HG03460 (cell line): ENCODE results near the gene ARMC3.
"Not testable (repeated sequence)": the region's sequence is repeated elsewhere in the genome, so short reads cannot be mapped to it uniquely, and the experiment has no call there.

Experiments used
- ATAC-seq: cut with Tn5 transposase; IDR thresholded peaks from one replicate; pipeline ENCODE4 v1.9.1; 2021; ENCODE audit not compliant: unreplicated experiment

ARMC3 gene

DNA sequence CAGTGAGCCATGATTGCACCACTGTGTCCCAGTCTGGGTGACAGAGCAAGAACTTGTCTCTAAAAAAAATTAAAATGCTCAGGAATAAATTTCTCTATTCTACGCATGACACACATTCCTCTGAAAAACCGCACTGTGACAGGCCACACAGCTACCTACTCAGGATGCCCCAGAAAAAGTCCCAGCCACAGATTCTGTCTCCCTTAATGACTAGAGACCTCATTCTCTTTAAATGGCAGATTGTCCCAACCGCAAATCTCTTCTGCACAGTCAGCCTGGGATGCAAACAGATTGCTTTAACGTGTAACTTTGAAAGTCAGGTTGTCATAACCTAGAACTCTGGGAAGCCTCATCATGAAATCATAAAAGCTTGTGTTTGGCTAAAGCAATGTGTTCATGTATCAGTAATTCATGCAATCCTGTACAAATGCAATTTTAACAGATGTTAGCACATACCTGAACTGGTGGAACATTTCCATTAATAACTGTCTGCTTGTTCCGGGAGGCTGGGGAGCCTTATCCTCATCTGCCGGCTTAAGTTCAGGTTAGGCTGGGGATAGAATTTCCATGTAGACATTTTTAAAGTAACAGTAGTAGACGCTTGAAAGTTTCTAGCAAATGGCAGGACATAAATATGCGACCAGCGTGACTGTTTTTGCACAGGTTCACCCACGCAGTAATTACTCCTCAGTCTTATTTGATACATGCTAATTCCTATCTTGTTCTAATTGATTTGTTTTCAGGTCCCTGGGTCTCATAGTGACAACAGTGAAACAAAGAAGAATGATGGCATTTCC lies 141.4 kb downstream of the ARMC3 start:
- no peak for ATAC-seq

DNA sequence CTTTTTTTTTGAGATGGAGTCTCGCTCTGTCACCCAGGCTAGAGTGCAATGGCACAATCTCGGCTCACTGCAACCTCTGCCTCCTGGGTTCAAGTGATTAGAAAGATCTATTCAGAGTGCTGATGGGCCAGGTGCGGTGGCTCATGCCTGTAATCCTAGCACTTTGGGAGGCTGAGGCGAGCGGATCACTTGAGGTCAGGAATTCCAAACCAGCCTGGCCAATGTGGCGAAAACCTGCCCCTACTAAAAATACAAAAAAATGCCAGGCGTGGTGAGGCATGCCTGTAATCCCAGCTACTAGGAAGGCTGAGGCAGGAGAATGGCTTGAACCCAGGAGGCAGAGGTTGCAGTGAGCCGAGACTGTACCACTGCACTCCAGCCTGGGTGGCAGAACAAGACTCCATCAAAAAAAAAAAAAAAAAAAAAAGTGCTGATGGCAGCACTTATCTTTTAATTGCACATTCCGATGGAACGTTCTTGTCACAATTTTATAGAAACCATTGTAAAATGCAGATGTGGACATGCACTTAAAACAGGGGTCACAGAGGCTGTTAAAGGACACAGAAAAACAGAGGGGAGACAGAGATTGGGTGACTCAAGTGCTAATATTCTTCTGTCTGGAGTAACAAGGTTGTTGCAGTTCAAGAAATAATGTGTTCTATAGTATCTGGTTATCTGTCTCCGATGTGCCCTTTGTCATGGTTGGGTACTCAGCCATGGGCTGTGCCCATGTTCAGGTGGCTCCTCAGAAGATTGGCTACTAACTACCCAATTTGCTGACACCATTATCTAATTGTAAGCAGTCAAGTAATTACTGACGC lies 142.4 kb downstream of the ARMC3 start:
- not testable (repeated sequence) for ATAC-seq

DNA sequence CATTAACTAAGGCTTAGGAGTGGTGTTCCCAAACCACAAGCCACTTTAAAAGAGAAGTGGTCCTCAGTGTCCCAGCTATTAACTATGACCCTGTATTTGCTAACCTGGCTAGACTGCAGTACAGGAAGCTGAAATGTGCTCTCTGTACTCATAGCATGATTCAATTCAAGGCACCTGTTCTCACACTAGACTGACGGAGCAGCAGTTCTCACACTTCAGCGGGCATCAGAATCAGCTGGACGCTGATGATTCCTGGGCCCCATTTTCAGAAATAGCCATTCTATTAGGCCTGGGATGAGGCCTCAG lies 143.0 kb downstream of the ARMC3 start:
- ATAC-seq = no peak

DNA sequence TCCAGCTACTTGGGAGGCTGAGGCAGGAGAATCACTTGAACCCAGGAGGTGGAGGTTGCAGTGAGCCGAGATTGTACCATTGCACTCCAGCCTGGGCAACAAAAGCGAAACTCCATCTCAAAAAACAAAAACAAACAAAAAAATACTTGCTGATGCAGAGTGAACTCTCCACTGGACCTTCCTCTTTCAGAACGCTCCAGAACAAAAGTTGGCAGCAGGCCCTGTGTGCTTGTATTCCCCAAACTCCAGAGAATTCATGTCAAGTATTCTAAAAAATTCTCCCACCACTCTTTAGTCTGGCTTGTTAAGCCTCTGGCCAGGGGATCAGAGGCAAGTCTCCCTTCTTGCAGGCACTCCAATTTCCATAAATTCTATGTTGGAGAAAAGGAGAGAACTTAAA lies 144.7 kb downstream of the ARMC3 start:
- not testable (repeated sequence) for ATAC-seq

DNA sequence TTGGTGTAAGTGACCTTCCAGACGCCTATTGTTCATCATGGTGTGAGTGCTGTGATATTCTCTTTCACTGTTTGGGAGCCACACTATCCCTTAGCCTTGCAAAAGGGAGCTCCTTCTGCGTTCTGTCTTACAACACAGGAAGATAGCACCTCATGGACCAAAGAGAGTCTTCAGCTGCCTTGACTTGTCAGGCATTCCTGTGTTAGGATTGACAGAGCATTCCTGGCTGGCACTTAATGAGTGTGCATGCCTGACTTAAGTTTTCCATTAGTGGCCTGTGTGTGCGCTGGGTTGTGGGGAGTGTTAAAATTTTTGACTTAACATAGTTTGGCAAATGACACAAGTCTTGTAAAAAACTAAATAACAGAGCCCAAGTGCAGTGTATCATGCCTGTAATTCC lies 145.7 kb downstream of the ARMC3 start:
- ATAC-seq = no peak

DNA sequence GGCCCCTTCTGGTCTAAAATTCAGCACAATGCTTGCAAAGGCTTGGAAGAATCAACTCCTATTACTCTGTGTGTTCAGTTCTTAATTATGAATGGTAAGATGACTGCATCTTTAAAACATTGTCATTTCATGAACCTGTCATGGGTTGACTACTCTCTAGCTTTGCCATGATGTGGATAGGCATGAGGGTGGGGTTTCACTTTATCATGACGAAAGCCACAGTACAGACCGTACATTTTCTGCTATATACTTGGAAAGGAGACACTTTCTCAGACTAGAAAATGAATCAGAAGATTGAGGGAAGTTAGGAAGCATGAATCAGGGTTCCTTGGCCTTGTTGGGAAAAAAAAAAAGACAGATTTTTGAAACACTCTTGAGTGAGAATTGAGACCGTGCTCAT lies 147.8 kb downstream of the ARMC3 start:
- ATAC-seq = no peak

DNA sequence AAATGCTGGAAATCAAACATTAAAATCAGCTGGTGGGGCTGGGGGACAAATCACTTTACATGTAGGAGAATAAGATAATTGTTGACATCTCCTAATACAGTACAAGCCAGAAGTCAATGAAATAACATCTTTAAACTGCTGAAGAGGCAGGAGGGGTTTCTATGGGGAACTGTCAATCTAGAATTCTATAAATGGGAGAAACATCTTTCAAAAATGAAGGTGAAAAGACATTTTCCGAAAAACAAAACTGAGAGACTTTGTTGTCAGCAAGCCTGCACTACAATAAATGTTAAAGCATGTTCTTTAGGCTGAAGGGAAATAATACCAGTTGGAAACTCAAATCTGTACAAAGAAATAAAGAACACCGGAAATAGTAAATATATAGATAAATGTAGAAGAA lies 150.3 kb downstream of the ARMC3 start:
- no peak for ATAC-seq

DNA sequence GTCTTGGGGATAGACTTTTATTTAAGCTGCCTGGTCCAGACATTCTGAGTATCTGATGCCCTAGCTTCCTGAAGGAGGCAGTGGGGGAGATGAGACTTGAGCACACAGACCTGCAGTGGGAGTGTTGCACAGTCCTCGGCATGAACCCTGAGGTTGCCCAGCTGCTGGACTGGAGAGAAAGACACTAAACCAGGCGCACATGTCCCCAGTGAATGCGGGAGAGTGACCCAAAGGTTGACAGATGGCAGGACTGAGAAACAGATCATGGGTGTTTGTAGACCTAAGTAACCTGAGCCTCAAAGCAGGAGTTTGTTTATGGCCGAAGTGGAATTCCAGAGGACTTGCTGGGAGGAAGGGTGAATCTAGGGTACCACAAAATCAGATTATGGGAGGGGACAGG lies 151.8 kb downstream of the ARMC3 start:
- ATAC-seq = no peak

DNA sequence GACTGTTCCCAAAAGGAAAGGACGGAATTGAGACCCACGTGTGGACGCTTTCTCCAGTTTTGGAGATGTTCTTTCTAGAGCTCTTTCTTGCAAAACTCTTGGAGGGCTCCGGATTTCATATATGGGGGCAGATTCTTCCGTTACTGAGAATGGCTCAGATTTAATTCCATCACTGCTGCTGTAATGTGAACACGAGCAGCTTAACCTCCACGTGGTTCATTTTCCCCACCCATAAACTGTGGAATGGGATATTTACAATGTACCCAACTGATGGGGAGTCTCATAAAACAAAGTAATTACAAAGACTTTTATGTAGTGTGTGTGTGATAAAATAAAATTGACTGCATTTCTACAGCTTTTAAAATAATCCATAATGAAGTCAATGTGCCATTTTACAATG lies 152.4 kb downstream of the ARMC3 start:
- ATAC-seq = no peak

DNA sequence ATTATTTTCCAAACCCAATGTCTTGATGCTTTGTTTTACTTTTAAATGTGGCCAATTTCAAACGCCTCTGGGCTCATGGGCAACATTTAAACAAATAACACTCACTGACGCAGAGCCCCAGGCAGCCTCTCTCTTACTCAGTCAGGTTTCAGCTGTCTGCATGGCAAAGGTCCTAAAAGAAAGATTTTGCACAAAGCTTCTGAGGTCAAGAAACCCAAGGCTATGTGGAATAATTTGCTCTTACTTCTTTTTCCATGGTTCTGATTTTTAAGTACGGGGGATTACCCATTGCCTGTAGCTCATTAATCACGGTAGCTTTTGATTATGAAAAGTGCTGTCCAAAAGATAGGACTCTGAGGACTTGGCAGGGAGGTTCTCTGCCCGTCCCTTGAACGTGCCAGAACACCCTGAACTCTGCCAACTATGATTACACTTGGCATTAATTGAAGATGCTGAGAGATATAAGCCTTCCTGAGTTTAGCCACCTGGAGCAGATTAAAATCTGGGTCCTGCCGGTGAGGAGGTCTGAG lies 153.4 kb downstream of the ARMC3 start:
- no peak for ATAC-seq

DNA sequence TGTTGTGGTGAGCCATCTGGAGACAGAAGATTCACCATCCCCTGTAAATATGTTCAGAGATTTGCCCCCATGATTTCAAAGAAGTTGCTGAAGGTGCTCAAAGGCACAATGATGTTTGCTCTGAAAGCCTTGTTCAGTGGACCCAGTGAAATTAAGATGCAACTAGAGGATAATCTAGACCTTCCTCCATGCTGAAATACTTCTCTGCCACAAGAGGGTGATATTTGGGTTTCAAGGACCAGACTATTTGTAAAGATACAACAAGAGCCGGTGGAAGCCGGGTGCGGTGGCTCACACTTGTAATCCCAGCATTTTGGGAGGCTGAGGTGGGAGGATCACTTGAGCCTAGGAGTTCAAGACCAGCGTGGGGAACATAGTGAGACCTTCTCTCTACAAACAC lies 154.0 kb downstream of the ARMC3 start:
- no peak for ATAC-seq
